ENCODE data around the gene DUSP6. TPM values are rescaled to one million over a fixed set of nuclear protein-coding genes. Genes with fewer than 3 reads are reported as not detected.
A peak's percentile ranks its signal among the peaks of the same experiment; 100 is the strongest.

Gene DUSP6
- total RNA-seq, 1 donor from 2014 or later: 43.0 TPM

GRCh38 chr12:89392391-89392790 is 40.1 kb upstream of the DUSP6 start:
- Mint-ChIP-seq H3K4me1 (ENCODE audit: unreplicated experiment) (peaks cover 30% of the 10 kb centered on the region), H3K9me3 (peaks cover 4% of the 10 kb centered on the region), H3K36me3 (no peaks in the 10 kb centered on the region), H3K4me3 (no peak overlapping the region), H3K27ac (no peak overlapping the region), H3K27me3 (no peaks in the 10 kb centered on the region)
- no peak for DNase-seq (ENCODE audit: extremely low spot score, unreplicated experiment)
- TF ChIP-seq, protein P1, sequence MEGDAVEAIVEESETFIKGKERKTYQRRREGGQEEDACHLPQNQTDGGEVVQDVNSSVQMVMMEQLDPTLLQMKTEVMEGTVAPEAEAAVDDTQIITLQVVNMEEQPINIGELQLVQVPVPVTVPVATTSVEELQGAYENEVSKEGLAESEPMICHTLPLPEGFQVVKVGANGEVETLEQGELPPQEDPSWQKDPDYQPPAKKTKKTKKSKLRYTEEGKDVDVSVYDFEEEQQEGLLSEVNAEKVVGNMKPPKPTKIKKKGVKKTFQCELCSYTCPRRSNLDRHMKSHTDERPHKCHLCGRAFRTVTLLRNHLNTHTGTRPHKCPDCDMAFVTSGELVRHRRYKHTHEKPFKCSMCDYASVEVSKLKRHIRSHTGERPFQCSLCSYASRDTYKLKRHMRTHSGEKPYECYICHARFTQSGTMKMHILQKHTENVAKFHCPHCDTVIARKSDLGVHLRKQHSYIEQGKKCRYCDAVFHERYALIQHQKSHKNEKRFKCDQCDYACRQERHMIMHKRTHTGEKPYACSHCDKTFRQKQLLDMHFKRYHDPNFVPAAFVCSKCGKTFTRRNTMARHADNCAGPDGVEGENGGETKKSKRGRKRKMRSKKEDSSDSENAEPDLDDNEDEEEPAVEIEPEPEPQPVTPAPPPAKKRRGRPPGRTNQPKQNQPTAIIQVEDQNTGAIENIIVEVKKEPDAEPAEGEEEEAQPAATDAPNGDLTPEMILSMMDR (conservative IDR thresholded peaks at IDR 0.05): no peak

DNA sequence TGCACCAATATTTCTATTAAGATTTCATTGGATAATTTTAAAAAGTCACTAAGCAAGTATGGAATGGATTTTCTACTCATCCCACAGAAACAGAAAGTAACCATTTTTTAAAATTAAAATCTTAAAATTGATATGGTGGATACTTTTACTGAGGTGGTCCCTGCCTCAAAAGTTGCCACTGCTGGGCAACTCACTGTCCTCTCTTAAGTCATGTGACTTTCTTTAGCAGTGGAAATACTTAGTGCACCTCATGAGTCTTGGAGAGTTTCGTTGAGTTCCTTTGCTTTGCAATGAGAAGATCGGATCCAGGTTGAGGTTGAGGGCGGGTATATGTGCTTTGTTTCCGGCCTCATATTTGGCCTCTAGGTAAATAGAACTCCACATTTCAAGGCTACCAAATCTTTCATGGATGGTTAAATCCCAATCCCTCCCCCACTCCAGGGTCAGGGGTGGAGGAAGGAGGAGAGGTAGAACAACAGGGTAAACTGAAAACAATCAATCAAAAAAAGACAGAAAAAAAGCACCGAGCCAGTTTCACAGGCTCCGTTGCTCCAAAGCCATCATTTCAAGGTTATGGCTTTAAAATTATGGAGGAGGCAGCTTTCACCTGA is 39.5 kb upstream of the DUSP6 start:
- DNase-seq (ENCODE audit: extremely low spot score, unreplicated experiment): no peak
- TF ChIP-seq, protein P1 (conservative IDR thresholded peaks at IDR 0.05): no peak
- Mint-ChIP-seq H3K27me3 (no peaks in the 10 kb centered on the region), H3K27ac (no peak overlapping the region), H3K9me3 (peaks cover 4% of the 10 kb centered on the region), H3K36me3 (no peaks in the 10 kb centered on the region), H3K4me3 (peak overlapping the region; percentile 49), H3K4me1 (ENCODE audit: unreplicated experiment) (peaks cover 33% of the 10 kb centered on the region)

GRCh38 chr12:89390802-89391673 is 38.7 kb upstream of the DUSP6 start:
- Mint-ChIP-seq H3K36me3 (no peaks in the 10 kb centered on the region), H3K4me1 (ENCODE audit: unreplicated experiment) (peaks cover 37% of the 10 kb centered on the region), H3K27ac (no peak overlapping the region), H3K27me3 (no peaks in the 10 kb centered on the region), H3K9me3 (peaks cover 4% of the 10 kb centered on the region), H3K4me3 (no peak overlapping the region)
- TF ChIP-seq, protein P1 (conservative IDR thresholded peaks at IDR 0.05): no peak
- DNase-seq (ENCODE audit: extremely low spot score, unreplicated experiment): no peak

GRCh38 chr12:89389755-89390661 is 37.7 kb upstream of the DUSP6 start:
- no peak overlapping the region for H3K27ac Mint-ChIP-seq
- no peak overlapping the region for H3K4me3 Mint-ChIP-seq
- TF ChIP-seq, protein P1 (conservative IDR thresholded peaks at IDR 0.05): no peak
- H3K4me1 Mint-ChIP-seq (ENCODE audit: unreplicated experiment): peaks cover 43% of the 10 kb centered on the region
- H3K36me3 Mint-ChIP-seq: no peaks in the 10 kb centered on the region
- DNase-seq (ENCODE audit: extremely low spot score, unreplicated experiment): no peak
- H3K9me3 Mint-ChIP-seq: peaks cover 4% of the 10 kb centered on the region
- no peaks in the 10 kb centered on the region for H3K27me3 Mint-ChIP-seq

- no peak for DNase-seq (ENCODE audit: extremely low spot score, unreplicated experiment)
- no peaks in the 10 kb centered on the region for H3K27me3 Mint-ChIP-seq
- TF ChIP-seq, protein P1 (conservative IDR thresholded peaks at IDR 0.05): no peak
- no peak overlapping the region for H3K27ac Mint-ChIP-seq
- H3K4me3 Mint-ChIP-seq: no peak overlapping the region
- no peaks in the 10 kb centered on the region for H3K9me3 Mint-ChIP-seq
- peaks cover 58% of the 10 kb centered on the region for H3K4me1 Mint-ChIP-seq (ENCODE audit: unreplicated experiment)
- H3K36me3 Mint-ChIP-seq: no peaks in the 10 kb centered on the region
These were observed 33.8 kb upstream of the DUSP6 start for GRCh38 chr12:89386138-89386537.
